HEK293 (cell line): Measurements from ENCODE around the gene ALDH9A1.
A peak's percentile ranks its signal among the peaks of the same experiment; 100 is the strongest.

Source experiments
- CTCF ChIA-PET: fragments of 350-600 bp; formaldehyde crosslinking; extraction: SDS; loops from one replicate; lab custom pipeline; 2021; ENCODE audit warnings: antibody characterized with exemption; lab: Yijun Ruan, JAX
- POLR2A ChIA-PET: fragments of 300-600 bp; formaldehyde crosslinking; extraction: SDS; loops from one replicate; lab custom pipeline; 2020; ENCODE audit warnings: antibody characterized with exemption, inconsistent platforms; lab: Yijun Ruan, JAX
- H3K27ac ChIP-seq: fragments of 200-500 bp; sonication (Bioruptor generic); 2 replicates; pipeline ENCODE4 v1.5.1; 2014; ENCODE audit warnings: low read depth, low read length, control low read depth, inconsistent platforms; ENCODE audit errors: extremely low read depth
- H3K36me3 ChIP-seq, 2 experiments: fragments of 200-500 bp in 1 of 2; sonication (Bioruptor generic) in 1 of 2; 1 replicate in 1 of 2; 2 replicates in 1 of 2; pipeline ENCODE4 v1.5.1; 2014 to 2017; ENCODE audit warnings: inconsistent platforms in 2 of 2, low read length in 2 of 2; ENCODE audit not compliant: control insufficient read depth in 2 of 2, insufficient read depth in 1 of 2
- H3K4me1 ChIP-seq: fragments of 200-500 bp; sonication (Bioruptor generic); 2 replicates; pipeline ENCODE4 v1.5.1; 2014; ENCODE audit warnings: mild to moderate bottlenecking, low read length, inconsistent platforms; ENCODE audit not compliant: control insufficient read depth, insufficient read depth
- H3K4me3 ChIP-seq: 2 replicates; pipeline ENCODE4 v1.5.1; 2011; ENCODE audit warnings: low read depth, mild to moderate bottlenecking, control low read depth, low read length, moderate library complexity
- H3K9me3 ChIP-seq: fragments of 200-500 bp; sonication (Bioruptor generic); 2 replicates; pipeline ENCODE4 v1.5.1; 2014; ENCODE audit warnings: low read depth, low read length, inconsistent platforms; ENCODE audit not compliant: control insufficient read depth, insufficient read depth
- HOXD13 ChIP-seq: sonication (generic); formaldehyde crosslinking; IDR thresholded peaks from 2 replicates; pipeline ENCODE4 v1.8.0; 2022; ENCODE audit warnings: missing genetic modification reagents, borderline replicate concordance
- IKZF3 ChIP-seq: fragments of 450-650 bp; IDR thresholded peaks from 2 replicates; pipeline ENCODE4 v1.5.0; 2018; ENCODE audit warnings: missing biosample characterization, mild to moderate bottlenecking, missing genetic modification characterization, moderate library complexity
- KLF7 ChIP-seq: fragments of 450-650 bp; formaldehyde crosslinking; IDR thresholded peaks from 2 replicates; pipeline ENCODE4 v1.5.1; 2016; ENCODE audit warnings: missing biosample characterization, missing genetic modification characterization, borderline replicate concordance
- MZF1 ChIP-seq: fragments of 450-650 bp; formaldehyde crosslinking; IDR thresholded peaks from 2 replicates; pipeline ENCODE4 v1.5.1; 2017; ENCODE audit warnings: missing biosample characterization, missing genetic modification characterization, borderline replicate concordance
- OSR2 ChIP-seq: fragments of 450-650 bp; formaldehyde crosslinking; IDR thresholded peaks from 2 replicates; pipeline ENCODE4 v1.5.1; 2016; ENCODE audit warnings: missing biosample characterization, missing genetic modification characterization
- OVOL3 ChIP-seq: fragments of 450-650 bp; formaldehyde crosslinking; IDR thresholded peaks from 2 replicates; pipeline ENCODE4 v1.5.1; 2016; ENCODE audit warnings: missing biosample characterization, missing genetic modification characterization
- PBX3 ChIP-seq: sonication (generic); formaldehyde crosslinking; IDR thresholded peaks from 2 replicates; pipeline ENCODE4 v1.8.1; 2022; ENCODE audit warnings: mild to moderate bottlenecking, moderate library complexity, missing genetic modification reagents
- PRDM4 ChIP-seq: fragments of 450-650 bp; formaldehyde crosslinking; IDR thresholded peaks from 2 replicates; pipeline ENCODE4 v1.5.1; 2017; ENCODE audit warnings: missing biosample characterization, missing genetic modification characterization
- PRDM6 ChIP-seq: fragments of 450-650 bp; formaldehyde crosslinking; IDR thresholded peaks from 2 replicates; pipeline ENCODE4 v1.5.1; 2017; ENCODE audit warnings: missing biosample characterization, missing genetic modification characterization
- SALL2 ChIP-seq: fragments of 450-650 bp; formaldehyde crosslinking; IDR thresholded peaks from 2 replicates; pipeline ENCODE4 v1.5.0; 2017; ENCODE audit warnings: missing biosample characterization, mild to moderate bottlenecking, missing genetic modification characterization, borderline replicate concordance
- ZEB2 ChIP-seq: fragments of 450-650 bp; formaldehyde crosslinking; IDR thresholded peaks from 2 replicates; pipeline ENCODE4 v1.5.1; 2016; ENCODE audit warnings: missing biosample characterization, missing genetic modification characterization
- ZFP69B ChIP-seq: fragments of 450-650 bp; formaldehyde crosslinking; IDR thresholded peaks from 2 replicates; pipeline ENCODE4 v1.5.1; 2016; ENCODE audit warnings: missing biosample characterization, missing genetic modification characterization
- ZNF18 ChIP-seq: fragments of 450-650 bp; formaldehyde crosslinking; IDR thresholded peaks from 2 replicates; pipeline ENCODE4 v1.5.1; 2016; ENCODE audit warnings: missing biosample characterization, missing genetic modification characterization
- ZNF223 ChIP-seq: fragments of 450-650 bp; formaldehyde crosslinking; IDR thresholded peaks from 2 replicates; pipeline ENCODE4 v1.5.1; 2016; ENCODE audit warnings: missing biosample characterization, missing genetic modification characterization
- ZNF248 ChIP-seq: fragments of 450-650 bp; formaldehyde crosslinking; IDR thresholded peaks from 2 replicates; pipeline ENCODE4 v1.5.1; 2017; ENCODE audit warnings: missing biosample characterization, missing genetic modification characterization
- ZNF266 ChIP-seq: fragments of 450-650 bp; formaldehyde crosslinking; IDR thresholded peaks from 2 replicates; pipeline ENCODE4 v1.5.1; 2016; ENCODE audit warnings: missing biosample characterization, missing genetic modification characterization, low read depth
- ZNF449 ChIP-seq: fragments of 450-650 bp; formaldehyde crosslinking; IDR thresholded peaks from 2 replicates; pipeline ENCODE4 v1.5.1; 2017; ENCODE audit warnings: missing biosample characterization, mild to moderate bottlenecking, missing genetic modification characterization, moderate library complexity
- ZNF510 ChIP-seq: fragments of 450-650 bp; formaldehyde crosslinking; IDR thresholded peaks from 2 replicates; pipeline ENCODE4 v1.5.1; 2018; ENCODE audit warnings: mild to moderate bottlenecking, missing genetic modification characterization, missing biosample characterization; ENCODE audit not compliant: insufficient replicate concordance
- ZNF629 ChIP-seq: fragments of 450-650 bp; formaldehyde crosslinking; IDR thresholded peaks from 2 replicates; pipeline ENCODE4 v1.5.1; 2017; ENCODE audit warnings: missing biosample characterization, missing genetic modification characterization
- ZNF692 ChIP-seq: fragments of 450-650 bp; formaldehyde crosslinking; IDR thresholded peaks from 2 replicates; pipeline ENCODE4 v1.5.1; 2016; ENCODE audit warnings: missing biosample characterization, missing genetic modification characterization
- ZSCAN5A ChIP-seq: fragments of 450-650 bp; formaldehyde crosslinking; IDR thresholded peaks from 2 replicates; pipeline ENCODE4 v1.5.1; 2016; ENCODE audit warnings: missing biosample characterization, missing genetic modification characterization

Gene ALDH9A1

GRCh38 chr1:165697491-165697880 lies 876 bp downstream of the ALDH9A1 start:
- peaks cover 5% of the 10 kb centered on the region; the same call in 1 of the 2 replicates for H3K4me1 ChIP-seq
- H3K9me3 ChIP-seq, result no peaks in the 10 kb centered on the region
- H3K36me3 ChIP-seq, result peaks cover 5 to 7% of the 10 kb centered on the region in 2 experiments; a peak in 2 of 3 replicates
- no peak overlapping the region for H3K27ac ChIP-seq
- H3K4me3 ChIP-seq, result peak overlapping the region; percentile 83
- TF ChIP-seq ZNF692 (tag by site-specific recombination) (peak; percentile 6; the same call in 1 of the 2 replicates), ZNF449 (peak; percentile 45; the same call in 1 of the 2 replicates), MZF1 (tag by site-specific recombination) (peak; percentile 46; the same call in 1 of the 2 replicates), ZNF223 (tag by site-specific recombination) (no peak), ZSCAN5A (tag by site-specific recombination) (no peak)
- TF ChIP-seq, all 188 proteins: peak for 3
- CTCF ChIA-PET, result interaction anchor here (0.6 to 1.6 kb wide), 12 partner anchors 9 to 131 kb away, joined by 3 to 7 read pairs (median 4); no protein-coding TSS in a partner anchor
- POLR2A ChIA-PET, result interaction anchor here (0.6 to 1.6 kb wide), 7 partner anchors 9 to 1141 kb away, joined by 3 to 11 read pairs (median 3); partner anchors contain the start of gene MGST3

GRCh38 chr1:165696625-165697100 lies 1.7 kb downstream of the ALDH9A1 start:
- no peaks in the 10 kb centered on the region for H3K9me3 ChIP-seq
- POLR2A ChIA-PET, result no interaction called here
- peaks cover 5 to 7% of the 10 kb centered on the region in 2 experiments; a peak in 2 of 3 replicates for H3K36me3 ChIP-seq
- CTCF ChIA-PET, result interaction anchor here (0.5 to 1.6 kb wide), 6 partner anchors 10 to 423 kb away, joined by 3 to 4 read pairs (median 3); no protein-coding TSS in a partner anchor
- H3K4me3 ChIP-seq, result no peak overlapping the region
- H3K27ac ChIP-seq, result peak overlapping the region; percentile 26; the same call in 1 of the 2 replicates
- peaks cover 5% of the 10 kb centered on the region; the same call in 1 of the 2 replicates for H3K4me1 ChIP-seq
- TF ChIP-seq ZNF629 (tag by site-specific recombination) (no peak), HOXD13 (CRISPR knock-in tag) (0 out of 2 replicates have a peak, but pooled peaks have one; percentile 36), OVOL3 (tag by site-specific recombination) (0 out of 2 replicates have a peak, but pooled peaks have one; percentile 55), ZNF18 (tag by site-specific recombination) (peak; percentile 30; the same call in 1 of the 2 replicates), IKZF3 (tag by site-specific recombination) (peak; percentile 55; the same call in 1 of the 2 replicates), SALL2 (tag by site-specific recombination) (no peak), OSR2 (tag by site-specific recombination) (peak; percentile 64; the same call in 1 of the 2 replicates), KLF7 (tag by site-specific recombination) (peak; percentile 21; the same call in 1 of the 2 replicates), ZNF510 (tag by site-specific recombination) (no peak), PBX3 (CRISPR knock-in tag) (no peak), PRDM4 (peak; percentile 34; the same call in 1 of the 2 replicates), ZNF248 (tag by site-specific recombination) (no peak), PRDM6 (peak; percentile 99), ZEB2 (tag by site-specific recombination) (0 out of 2 replicates have a peak, but pooled peaks have one; percentile 12), ZNF266 (tag by site-specific recombination) (no peak), ZFP69B (tag by site-specific recombination) (no peak)
